Coronary artery (tissue), 2 donors: ENCODE data around the gene ABCA10.

Experiments
- DNase-seq: peaks from one replicate; pipeline ENCODE4 v3.0.0-alpha.2; 2017; ENCODE audit warnings: low spot score
- H3K27ac ChIP-seq, 2 donors: fragments of 200-600 bp; sonication (generic); one replicate each; pipeline ENCODE4 v1.5.1; 2016 to 2019
- H3K4me3 ChIP-seq: fragments of 200-600 bp; sonication (generic); 2 replicates; pipeline ENCODE4 v1.5.1; 2016; ENCODE audit warnings: mild to moderate bottlenecking, moderate library complexity
- TF ChIP-seq, protein P1 (sequence below): fragments of 200-600 bp; sonication (generic); IDR thresholded peaks from one replicate; pipeline ENCODE4 v1.5.1; 2019; ENCODE audit warnings: antibody characterized with exemption

The ABCA10 gene

DNA sequence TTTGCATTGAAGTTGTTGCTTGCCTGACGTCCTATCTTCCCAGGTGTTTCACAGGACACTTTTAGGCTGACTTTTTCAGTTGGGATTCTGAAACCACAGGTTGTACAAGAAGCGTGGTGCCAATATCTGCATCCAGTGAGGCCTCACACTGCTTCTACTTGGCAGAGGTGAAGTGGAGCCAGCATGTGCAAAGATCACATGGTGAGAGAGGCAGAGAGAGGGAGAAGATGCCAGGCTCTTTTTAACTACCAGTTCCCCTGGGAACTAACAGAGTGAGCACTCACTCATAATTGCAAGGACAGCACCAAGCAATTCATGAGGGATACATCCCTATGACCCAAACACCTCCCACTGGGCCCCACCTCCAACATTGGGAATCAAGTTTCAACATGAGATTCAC, 81.2 kb downstream of the ABCA10 start:
- DNase-seq, result no peak
- TF ChIP-seq, protein P1, sequence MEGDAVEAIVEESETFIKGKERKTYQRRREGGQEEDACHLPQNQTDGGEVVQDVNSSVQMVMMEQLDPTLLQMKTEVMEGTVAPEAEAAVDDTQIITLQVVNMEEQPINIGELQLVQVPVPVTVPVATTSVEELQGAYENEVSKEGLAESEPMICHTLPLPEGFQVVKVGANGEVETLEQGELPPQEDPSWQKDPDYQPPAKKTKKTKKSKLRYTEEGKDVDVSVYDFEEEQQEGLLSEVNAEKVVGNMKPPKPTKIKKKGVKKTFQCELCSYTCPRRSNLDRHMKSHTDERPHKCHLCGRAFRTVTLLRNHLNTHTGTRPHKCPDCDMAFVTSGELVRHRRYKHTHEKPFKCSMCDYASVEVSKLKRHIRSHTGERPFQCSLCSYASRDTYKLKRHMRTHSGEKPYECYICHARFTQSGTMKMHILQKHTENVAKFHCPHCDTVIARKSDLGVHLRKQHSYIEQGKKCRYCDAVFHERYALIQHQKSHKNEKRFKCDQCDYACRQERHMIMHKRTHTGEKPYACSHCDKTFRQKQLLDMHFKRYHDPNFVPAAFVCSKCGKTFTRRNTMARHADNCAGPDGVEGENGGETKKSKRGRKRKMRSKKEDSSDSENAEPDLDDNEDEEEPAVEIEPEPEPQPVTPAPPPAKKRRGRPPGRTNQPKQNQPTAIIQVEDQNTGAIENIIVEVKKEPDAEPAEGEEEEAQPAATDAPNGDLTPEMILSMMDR, result no peak
- no peak overlapping the region for H3K4me3 ChIP-seq
- no peak overlapping the region for H3K27ac ChIP-seq

- no peak overlapping the region for H3K27ac ChIP-seq
Observed at GRCh38 chr17:69144331-69145255, 84.0 kb downstream of the ABCA10 start.

GRCh38 chr17:69143683-69144231, 84.9 kb downstream of the ABCA10 start:
- no peak for DNase-seq
- peak overlapping the region in 1 of 2 donors; percentile 56 for H3K27ac ChIP-seq
- TF ChIP-seq, protein P1, result no peak
- H3K4me3 ChIP-seq, result no peak overlapping the region

More at GRCh38 chr17:69144331-69145255, 84.0 kb downstream of the ABCA10 start:
- TF ChIP-seq, protein P1, result no peak
- DNase-seq, result no peak
- no peak overlapping the region for H3K4me3 ChIP-seq

DNA sequence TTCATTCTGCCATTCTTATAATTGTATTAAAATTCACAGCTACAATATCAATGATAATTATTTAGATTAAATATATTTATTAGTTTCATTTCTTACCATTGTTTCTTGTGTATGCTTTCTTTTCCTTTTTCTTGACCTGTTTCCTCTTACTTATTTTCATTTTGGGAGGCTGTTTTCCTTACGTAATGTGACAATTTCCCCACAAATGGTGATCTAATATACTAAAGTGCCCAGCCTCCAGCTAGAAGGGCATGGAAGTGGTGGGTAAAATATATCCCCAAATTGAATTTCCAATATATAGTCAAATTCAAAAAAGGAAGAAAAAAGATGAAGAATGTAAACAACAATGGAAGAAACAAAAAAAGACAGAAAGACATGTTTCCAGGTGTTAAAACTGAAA, 85.5 kb downstream of the ABCA10 start:
- TF ChIP-seq, protein P1, result no peak
- no peak overlapping the region for H3K4me3 ChIP-seq
- no peak for DNase-seq
- H3K27ac ChIP-seq, result peak overlapping the region in 1 of 2 donors; percentile 56

- H3K4me3 ChIP-seq, result peak overlapping the region; percentile 43
- peak overlapping the region in 1 of 2 donors; percentile 64 for H3K27ac ChIP-seq
- TF ChIP-seq, protein P1, result no peak
- DNase-seq, result no peak
Observed at GRCh38 chr17:69142175-69142802, 86.3 kb downstream of the ABCA10 start.

GRCh38 chr17:69141431-69142174, 87.0 kb downstream of the ABCA10 start, which contains the start of gene ABCA6:
Gene ABCA6, minus strand, starts transcription at chr17:69141895. Its CDS starts 1,192 bp downstream, at chr17:69140703.
- TF ChIP-seq, protein P1, result no peak
- peak within 1 kb of the TSS; percentile 43 for H3K4me3 ChIP-seq
- no peak for DNase-seq
- H3K27ac ChIP-seq, result peak within 1 kb of the TSS in 1 of 2 donors; percentile 64
